ENCODE results near the gene TNRC6B. TPM values are rescaled to one million over a fixed set of nuclear protein-coding genes. Genes with fewer than 3 reads are reported as not detected.

TNRC6B gene
- total RNA-seq, 1 experiment from 2014 or later, result 44.6 TPM

DNA sequence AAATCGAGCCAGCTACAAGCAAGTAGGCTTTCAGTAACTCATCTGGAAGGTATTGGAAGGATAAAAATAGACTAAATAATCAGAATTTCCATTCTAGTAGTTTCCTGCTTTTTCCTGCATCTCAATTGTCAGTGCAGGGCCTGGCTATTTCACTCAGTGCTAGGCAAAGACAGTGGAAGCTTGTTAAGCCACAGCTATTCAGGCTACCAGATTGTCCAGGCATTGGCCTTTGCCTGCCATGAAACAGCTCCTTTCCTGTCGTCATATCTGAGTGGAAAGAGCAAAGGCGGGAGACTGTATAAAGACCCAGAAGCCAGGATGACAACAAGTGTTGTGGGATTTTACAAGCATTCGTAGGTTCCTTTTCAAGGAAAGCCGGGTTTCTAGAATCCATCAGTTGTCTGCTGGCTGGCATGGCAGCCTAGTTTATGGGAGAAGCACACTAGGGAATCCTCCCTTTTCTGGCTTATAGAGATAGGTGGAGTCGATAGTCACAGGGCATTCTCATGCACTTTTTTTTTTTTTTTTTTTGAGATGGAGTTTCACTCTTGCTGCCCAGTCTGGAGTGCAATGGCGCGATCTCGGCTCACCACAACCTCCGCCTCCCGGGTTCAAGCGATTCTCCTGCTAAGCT is 2.0 kb upstream of the TNRC6B start:
- intact Hi-C loops (cut with micrococcal nuclease; ENCODE audit: unreplicated experiment), result no loop called here
- BruUV-seq (replicated peaks), result no TSS peak
- TF ChIP-seq, protein P1, sequence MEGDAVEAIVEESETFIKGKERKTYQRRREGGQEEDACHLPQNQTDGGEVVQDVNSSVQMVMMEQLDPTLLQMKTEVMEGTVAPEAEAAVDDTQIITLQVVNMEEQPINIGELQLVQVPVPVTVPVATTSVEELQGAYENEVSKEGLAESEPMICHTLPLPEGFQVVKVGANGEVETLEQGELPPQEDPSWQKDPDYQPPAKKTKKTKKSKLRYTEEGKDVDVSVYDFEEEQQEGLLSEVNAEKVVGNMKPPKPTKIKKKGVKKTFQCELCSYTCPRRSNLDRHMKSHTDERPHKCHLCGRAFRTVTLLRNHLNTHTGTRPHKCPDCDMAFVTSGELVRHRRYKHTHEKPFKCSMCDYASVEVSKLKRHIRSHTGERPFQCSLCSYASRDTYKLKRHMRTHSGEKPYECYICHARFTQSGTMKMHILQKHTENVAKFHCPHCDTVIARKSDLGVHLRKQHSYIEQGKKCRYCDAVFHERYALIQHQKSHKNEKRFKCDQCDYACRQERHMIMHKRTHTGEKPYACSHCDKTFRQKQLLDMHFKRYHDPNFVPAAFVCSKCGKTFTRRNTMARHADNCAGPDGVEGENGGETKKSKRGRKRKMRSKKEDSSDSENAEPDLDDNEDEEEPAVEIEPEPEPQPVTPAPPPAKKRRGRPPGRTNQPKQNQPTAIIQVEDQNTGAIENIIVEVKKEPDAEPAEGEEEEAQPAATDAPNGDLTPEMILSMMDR (IDR thresholded peaks at IDR 0.05; ENCODE audit: unreplicated experiment), result no peak
- Mint-ChIP-seq H3K9me3 (ENCODE audit: low read depth, unreplicated experiment) (no peaks in the 10 kb centered on the region), H3K27ac (ENCODE audit: unreplicated experiment) (no peak overlapping the region), H3K4me1 (ENCODE audit: low read depth, unreplicated experiment) (peaks cover 33% of the 10 kb centered on the region), H3K27me3 (ENCODE audit: unreplicated experiment) (no peaks in the 10 kb centered on the region), H3K36me3 (ENCODE audit: insufficient read depth, unreplicated experiment) (peaks cover 39% of the 10 kb centered on the region), H3K4me3 (ENCODE audit: low read depth, unreplicated experiment) (no peak overlapping the region)
- DNase-seq, result no peak
- CTCF ChIA-PET, result no interaction called here

DNA sequence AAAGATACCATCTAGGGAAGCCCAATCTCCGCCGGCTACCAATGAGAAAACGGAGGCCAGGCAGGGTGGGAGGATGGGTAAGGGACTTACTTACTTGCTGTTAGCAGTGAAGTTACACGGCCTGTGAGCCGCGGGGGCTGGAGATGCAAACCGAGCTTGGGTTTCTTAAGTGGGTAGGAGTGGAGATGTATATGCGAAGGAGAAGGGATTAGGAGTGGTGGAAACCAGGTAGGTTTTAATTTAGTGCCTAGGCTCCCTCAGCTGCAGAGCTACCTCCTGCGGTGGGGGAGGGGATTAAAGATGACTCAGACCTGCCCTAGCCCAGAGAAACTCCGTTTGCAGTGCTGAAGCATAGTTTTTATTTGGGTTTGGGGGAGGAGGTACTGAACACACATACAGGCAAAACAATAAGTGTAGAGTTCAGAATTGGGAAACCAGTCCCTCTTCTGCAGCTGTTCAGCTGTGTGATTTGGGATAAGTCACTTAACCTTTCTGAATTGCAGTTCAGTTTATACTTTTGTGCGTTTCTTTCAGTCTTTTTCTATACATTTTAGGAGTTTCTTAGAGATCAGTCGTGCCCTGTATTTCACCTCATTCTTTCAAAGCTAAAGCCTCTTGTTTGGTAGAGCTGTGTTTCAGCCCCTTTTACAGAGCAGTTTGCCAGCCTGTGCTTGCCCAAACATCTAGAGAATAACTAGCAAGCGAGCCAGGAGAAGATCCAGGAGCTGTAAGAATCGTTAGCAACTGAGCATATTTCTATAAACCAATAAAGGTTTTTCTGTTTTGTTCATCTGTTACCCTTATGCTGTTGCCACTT is 596 bp upstream of the TNRC6B start:
- peak; percentile 61 for DNase-seq
- Mint-ChIP-seq H3K9me3 (ENCODE audit: low read depth, unreplicated experiment) (no peaks in the 10 kb centered on the region), H3K4me1 (ENCODE audit: low read depth, unreplicated experiment) (peaks cover 35% of the 10 kb centered on the region), H3K27ac (ENCODE audit: unreplicated experiment) (peak overlapping the region; percentile 92), H3K4me3 (ENCODE audit: low read depth, unreplicated experiment) (peak overlapping the region; percentile 91), H3K27me3 (ENCODE audit: unreplicated experiment) (no peaks in the 10 kb centered on the region), H3K36me3 (ENCODE audit: insufficient read depth, unreplicated experiment) (peaks cover 45% of the 10 kb centered on the region)
- BruUV-seq (replicated peaks), result no TSS peak
- CTCF ChIA-PET, result interaction anchor here (0.8 to 1.1 kb wide), 3 partner anchors 16 to 133 kb away, joined by 3 read pairs; no protein-coding TSS in a partner anchor
- TF ChIP-seq, protein P1 (IDR thresholded peaks at IDR 0.05; ENCODE audit: unreplicated experiment), result no peak
- intact Hi-C loops (cut with micrococcal nuclease; ENCODE audit: unreplicated experiment), result no loop called here

DNA sequence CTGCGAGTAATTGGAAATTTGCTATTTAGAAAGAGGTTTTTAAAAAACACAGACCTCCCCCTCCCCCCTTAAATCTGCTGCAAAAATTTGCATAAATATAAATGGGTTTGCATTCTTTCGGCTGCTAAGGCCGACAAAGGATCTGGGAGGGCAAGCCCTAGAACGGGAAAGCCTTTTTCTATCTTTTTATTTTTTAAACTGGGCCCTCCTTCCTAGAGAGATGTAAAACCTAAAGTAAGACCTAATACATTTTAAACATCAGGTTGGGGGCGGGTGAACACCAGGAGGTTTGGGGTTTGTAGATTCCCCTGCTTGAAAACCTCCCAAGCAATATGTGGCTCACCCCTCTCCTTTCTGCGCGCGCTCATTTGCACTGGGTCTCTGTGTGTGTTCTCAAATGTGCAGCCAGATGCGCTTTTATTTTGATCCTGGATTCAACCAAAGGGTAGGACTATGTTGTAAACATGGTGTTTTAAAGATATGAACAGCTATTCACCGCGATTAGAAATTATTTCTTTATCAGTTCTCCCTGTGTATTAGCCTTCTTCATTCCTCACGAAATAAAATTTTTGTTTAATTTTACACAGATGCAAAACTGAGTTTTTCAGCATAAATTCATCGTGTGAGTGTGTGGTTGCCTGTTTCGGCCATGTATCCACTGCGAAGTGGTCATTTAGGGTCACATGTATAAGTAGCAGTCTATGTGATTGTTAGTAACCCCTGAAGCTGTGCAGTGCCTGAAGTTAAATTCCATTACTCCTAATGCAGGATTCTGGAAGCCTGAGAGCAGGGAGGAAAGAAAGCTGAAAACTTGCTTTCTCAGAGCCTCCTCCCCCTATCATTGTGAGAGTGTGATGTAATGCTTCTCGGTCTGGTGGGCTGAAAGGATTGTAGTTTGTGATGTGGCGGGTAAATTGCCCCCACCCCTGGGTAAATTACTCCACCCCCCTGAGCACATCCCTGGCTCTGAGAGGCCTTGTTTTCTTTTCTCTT is 988 bp downstream of the TNRC6B start:
- peaks cover 50% of the 10 kb centered on the region for H3K4me1 Mint-ChIP-seq (ENCODE audit: low read depth, unreplicated experiment)
- no peak for DNase-seq
- TF ChIP-seq, protein P1 (IDR thresholded peaks at IDR 0.05; ENCODE audit: unreplicated experiment), result no peak
- peak overlapping the region; percentile 92 for H3K27ac Mint-ChIP-seq (ENCODE audit: unreplicated experiment)
- H3K36me3 Mint-ChIP-seq (ENCODE audit: insufficient read depth, unreplicated experiment), result peaks cover 45% of the 10 kb centered on the region
- intact Hi-C loops (cut with micrococcal nuclease; ENCODE audit: unreplicated experiment), result no loop called here
- peak overlapping the region; percentile 91 for H3K4me3 Mint-ChIP-seq (ENCODE audit: low read depth, unreplicated experiment)
- no peaks in the 10 kb centered on the region for H3K9me3 Mint-ChIP-seq (ENCODE audit: low read depth, unreplicated experiment)
- no TSS peak for BruUV-seq (replicated peaks)
- no peaks in the 10 kb centered on the region for H3K27me3 Mint-ChIP-seq (ENCODE audit: unreplicated experiment)
- CTCF ChIA-PET, result interaction anchor here (1.8 kb wide), 1 partner anchor 71 kb away, joined by 3 read pairs; no protein-coding TSS in a partner anchor

DNA sequence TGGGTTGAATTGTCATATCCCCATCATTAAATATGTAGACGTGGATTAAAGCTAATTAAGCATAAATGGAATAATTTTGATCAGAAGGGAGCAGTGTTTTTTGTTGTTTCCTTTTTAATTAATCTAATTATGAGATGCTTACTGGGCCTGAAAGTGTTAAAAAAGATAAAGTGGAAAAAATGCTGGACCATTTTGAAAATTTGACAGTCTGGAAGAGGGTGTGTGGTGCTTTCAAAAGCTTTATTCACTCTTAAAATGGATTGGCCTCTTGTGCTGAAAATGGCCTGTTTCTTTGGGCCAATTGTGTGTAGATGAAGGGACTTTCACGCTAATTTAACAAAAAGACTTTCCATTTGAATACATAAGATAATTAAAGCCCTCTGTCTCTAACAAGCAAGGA is 1.8 kb downstream of the TNRC6B start:
- Mint-ChIP-seq H3K4me1 (ENCODE audit: low read depth, unreplicated experiment) (peaks cover 59% of the 10 kb centered on the region), H3K27ac (ENCODE audit: unreplicated experiment) (peak overlapping the region; percentile 92), H3K27me3 (ENCODE audit: unreplicated experiment) (no peaks in the 10 kb centered on the region), H3K9me3 (ENCODE audit: low read depth, unreplicated experiment) (no peaks in the 10 kb centered on the region), H3K36me3 (ENCODE audit: insufficient read depth, unreplicated experiment) (peaks cover 45% of the 10 kb centered on the region), H3K4me3 (ENCODE audit: low read depth, unreplicated experiment) (peak overlapping the region; percentile 91)
- DNase-seq, result no peak
- intact Hi-C loops (cut with micrococcal nuclease; ENCODE audit: unreplicated experiment), result no loop called here
- no TSS peak for BruUV-seq (replicated peaks)
- CTCF ChIA-PET, result interaction anchor here (1.8 kb wide), 1 partner anchor 72 kb away, joined by 3 read pairs; no protein-coding TSS in a partner anchor
- TF ChIP-seq, protein P1 (IDR thresholded peaks at IDR 0.05; ENCODE audit: unreplicated experiment), result no peak
